ENCODE measurements around the gene DACT2. TPM values are rescaled to one million over a fixed set of nuclear protein-coding genes. Genes with fewer than 3 reads are reported as not detected.

Gene DACT2
- total and polyA plus RNA-seq, 2 of the 8 experiments (the other 6 are each of a cell fraction or from before 2014, with no cell fraction given), result 2.9 to 3.1 TPM

- no peak for TF ChIP-seq USF2 (IDR thresholded peaks at IDR 0.05; ENCODE audit: low read length)
- no peak for TF ChIP-seq YY1 (IDR thresholded peaks at IDR 0.05; ENCODE audit: low read depth, low read length)
- TF ChIP-seq MAX (IDR thresholded peaks at IDR 0.05), result no peak
- TF ChIP-seq CEBPB (IDR thresholded peaks at IDR 0.05; ENCODE audit: low read depth, low read length), result no peak
Measured at GRCh38 chr6:168273441-168274036, 46.0 kb downstream of the DACT2 start (continued).
